GM21526 (cell line): ENCODE data around the gene DCTPP1.
A peak's percentile ranks its signal among the peaks of the same experiment; 100 is the strongest.
"Not testable (repeated sequence)": the region's sequence is repeated elsewhere in the genome, so short reads cannot be mapped to it uniquely, and the experiment has no call there.

Experiments used
- ATAC-seq: cut with Tn5 transposase; IDR thresholded peaks from one replicate; pipeline ENCODE4 v1.9.1; 2021; ENCODE audit warnings: moderate library complexity; ENCODE audit not compliant: unreplicated experiment, low FRiP score

The DCTPP1 gene

GRCh38 chr16:30416047-30416603, 13.7 kb downstream of the DCTPP1 start:
- no peak for ATAC-seq

GRCh38 chr16:30414159-30414558, 15.7 kb downstream of the DCTPP1 start:
- no peak for ATAC-seq

GRCh38 chr16:30413112-30413806, 16.6 kb downstream of the DCTPP1 start:
- ATAC-seq: no peak

GRCh38 chr16:30409125-30410060, 20.4 kb downstream of the DCTPP1 start:
- ATAC-seq: peak; percentile 47

GRCh38 chr16:30407804-30408534, 21.9 kb downstream of the DCTPP1 start:
- ATAC-seq: no peak

GRCh38 chr16:30407102-30407803, 22.6 kb downstream of the DCTPP1 start, which contains the start of gene ZNF771:
TSS of gene ZNF771 (plus strand) at chr16:30407606. CDS start at chr16:30408054, 448 bp downstream.
- ATAC-seq: peak; percentile 59

- ATAC-seq: no peak
Observed at GRCh38 chr16:30406795-30407101, 23.1 kb downstream of the DCTPP1 start.

- ATAC-seq: no peak
Observed at GRCh38 chr16:30401768-30402425, 27.9 kb downstream of the DCTPP1 start.

GRCh38 chr16:30399435-30400186, 30.2 kb downstream of the DCTPP1 start:
- ATAC-seq: no peak

GRCh38 chr16:30398661-30399434, 31.0 kb downstream of the DCTPP1 start:
- ATAC-seq: no peak

- ATAC-seq: no peak
Observed at GRCh38 chr16:30397776-30398660, 31.8 kb downstream of the DCTPP1 start.

- ATAC-seq: no peak
Observed at GRCh38 chr16:30397056-30397455, 32.8 kb downstream of the DCTPP1 start.

GRCh38 chr16:30396627-30397026, 33.2 kb downstream of the DCTPP1 start:
- not testable (repeated sequence) for ATAC-seq

- no peak for ATAC-seq
Observed at GRCh38 chr16:30395992-30396585, 33.7 kb downstream of the DCTPP1 start.

GRCh38 chr16:30395155-30395991, 34.5 kb downstream of the DCTPP1 start, which contains the start of gene ZNF48:
TSS of gene ZNF48 (plus strand) at chr16:30395420. CDS start at chr16:30395795, 375 bp downstream.
- ATAC-seq: peak; percentile 47
